Daoy (cell line): Measurements from ENCODE around the gene NELFA. TPM values are rescaled to one million over a fixed set of nuclear protein-coding genes. Genes with fewer than 3 reads are reported as not detected.

ENCODE experiments used
- DNase-seq: peaks from one replicate; pipeline ENCODE4 v3.0.0-alpha.2; 2015; ENCODE audit warnings: low read depth
- total RNA-seq: library from RNA; depleted of rRNA; stranded (reverse); fragments of >200 nt; shearing (Covaris generic); gene quantifications from 2 replicates; pipeline ENCODE4 v1.2.3, GENCODE V29; 2014; rRNA removed

The NELFA gene
- total RNA-seq, 1 experiment from 2014 or later: 22.9 TPM

GRCh38 chr4:1937550-1937949 is 71.2 kb downstream of the NELFA start:
- DNase-seq: no peak

- no peak for DNase-seq
Measured at GRCh38 chr4:1933700-1934099, 75.1 kb downstream of the NELFA start.

- no peak for DNase-seq
Measured at GRCh38 chr4:1932736-1933135, 76.0 kb downstream of the NELFA start.

Other genes starting within 250 kb of the NELFA start
- 0.46 and 1.0 TPM in 2 replicates for gene FGFR3, start 215.7 kb downstream of the NELFA start, total RNA-seq
- gene LETM1, start 152.8 kb downstream of the NELFA start, total RNA-seq: 48.9 and 56.6 TPM in 2 replicates
- 60.2 and 75.1 TPM in 2 replicates for gene NSD2, start 137.6 kb downstream of the NELFA start, total RNA-seq
- gene NAT8L, start 50.4 kb upstream of the NELFA start, total RNA-seq: 2.8 and 3.4 TPM in 2 replicates
- gene HAUS3, start 233.1 kb upstream of the NELFA start, total RNA-seq: 13.4 and 29.3 TPM in 2 replicates
- 0.54 and 1.4 TPM in 2 replicates for gene POLN, start 233.1 kb upstream of the NELFA start, total RNA-seq